Body of pancreas (tissue), 4 donors: ENCODE data around the gene WDR47. TPM values are rescaled to one million over a fixed set of nuclear protein-coding genes. Genes with fewer than 3 reads are reported as not detected.

Experiments
- ATAC-seq: fragments of 150-250 bp; one replicate; pipeline ENCODE4 v1.9.1; 2016
- DNase-seq, 4 donors: peaks; one replicate each; pipeline ENCODE4 v3.0.0-alpha.2; 2019
- H3K27ac ChIP-seq, 4 donors: fragments of 200-600 bp; sonication (generic); 1 replicate in 3 of 4; 2 replicates in 1 of 4; pipeline versions ENCODE4 v1.5.1 to v1.6.1; 2016 to 2019; ENCODE audit warnings: mild to moderate bottlenecking in 1 of 4, mixed read lengths in 1 of 4, moderate library complexity in 1 of 4
- H3K27me3 ChIP-seq, 2 donors: fragments of 200-600 bp; sonication (generic); one replicate each; pipeline ENCODE4 v1.6.0; 2016; ENCODE audit warnings: mild to moderate bottlenecking in 1 of 2
- H3K36me3 ChIP-seq, 2 donors: fragments of 200-600 bp; sonication (generic); replicated peaks in 1 of 2; 2 replicates each; pipeline ENCODE4 v1.5.1; 2016; ENCODE audit warnings: low read depth in 2 of 2; ENCODE audit not compliant: insufficient read depth in 1 of 2
- H3K4me1 ChIP-seq: fragments of 200-600 bp; sonication (generic); one replicate; pipeline ENCODE4 v1.6.0; 2016
- H3K4me3 ChIP-seq, 2 donors: fragments of 200-600 bp; sonication (generic); 1 replicate in 1 of 2; 2 replicates in 1 of 2; pipeline ENCODE4 v1.5.1; 2016 to 2019
- H3K9me3 ChIP-seq, 3 donors: fragments of 200-600 bp; sonication (generic); 1 replicate in 2 of 3; 2 replicates in 1 of 3; pipeline ENCODE4 v1.5.1; 2016
- POLR2A ChIP-seq, 3 donors: fragments of 450-650 bp; IDR thresholded peaks; one replicate each; pipeline ENCODE4 v1.6.1; 2016; ENCODE audit warnings: antibody characterized with exemption in 3 of 3, mild to moderate bottlenecking in 2 of 3
- WGBS, 2 donors: methylation state at CpG; one replicate each; pipeline ENCODE4 v1.1.5; 2017; 5-methylcytosine and 5-hydroxymethylcytosine counted together
- intact Hi-C: fragments of 100-400 bp; cut with DNase I; formaldehyde crosslinking; loops from one replicate; pipeline ENCODE4 v1.15.1; 2023
- total RNA-seq, 2 donors: library from RNA; depleted of rRNA; stranded (reverse); fragments of >200 nt; gene quantifications; one replicate each; pipeline ENCODE4 v1.1.0, GENCODE V29; 2016
- TF ChIP-seq, protein P1 (sequence below), 7 experiments: fragments of 450-650 bp in 4 of 7; fragments of 200-600 bp in 3 of 7; sonication (generic) in 3 of 7; IDR thresholded peaks; one replicate each; pipeline ENCODE4 v1.5.1; 2016 to 2019; ENCODE audit warnings: antibody characterized with exemption in 7 of 7

The WDR47 gene
- total RNA-seq, 2 donors from 2014 or later: 5.6 to 7.3 TPM

DNA sequence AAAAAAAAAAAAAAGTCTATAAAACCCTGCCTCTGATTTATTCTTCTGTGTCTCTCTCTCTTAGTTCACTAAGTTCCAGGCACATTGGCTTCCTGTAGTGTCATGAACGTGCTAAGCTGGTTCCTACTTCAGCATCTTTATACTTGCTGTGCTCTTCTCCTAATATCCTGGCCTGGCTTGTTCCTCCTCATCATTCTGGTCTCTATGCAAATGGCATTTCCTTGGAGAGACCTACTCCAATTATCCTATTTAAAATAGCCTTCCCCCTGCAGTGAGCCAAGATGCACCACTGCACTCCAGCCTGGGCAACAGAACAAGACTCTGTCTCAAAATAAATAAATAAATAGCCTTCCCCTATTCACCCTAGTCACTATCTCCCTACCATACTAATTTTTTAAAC lies 69.0 kb downstream of the WDR47 start:
- Histone ChIP-seq H3K36me3 (peaks cover 0 to 3% of the 10 kb centered on the region in 2 donors), H3K4me3 (no peak overlapping the region), H3K9me3 (no peaks in the 10 kb centered on the region), H3K27ac (no peak overlapping the region), H3K4me1 (no peaks in the 10 kb centered on the region), H3K27me3 (no peaks in the 10 kb centered on the region)
- DNase-seq (no peak), ATAC-seq (no peak)
- intact Hi-C loops: no loop called here
- 94 to 100% methylated on average over 1 of the region's 1 CpG for WGBS, 2 donors
- TF ChIP-seq, protein P1, sequence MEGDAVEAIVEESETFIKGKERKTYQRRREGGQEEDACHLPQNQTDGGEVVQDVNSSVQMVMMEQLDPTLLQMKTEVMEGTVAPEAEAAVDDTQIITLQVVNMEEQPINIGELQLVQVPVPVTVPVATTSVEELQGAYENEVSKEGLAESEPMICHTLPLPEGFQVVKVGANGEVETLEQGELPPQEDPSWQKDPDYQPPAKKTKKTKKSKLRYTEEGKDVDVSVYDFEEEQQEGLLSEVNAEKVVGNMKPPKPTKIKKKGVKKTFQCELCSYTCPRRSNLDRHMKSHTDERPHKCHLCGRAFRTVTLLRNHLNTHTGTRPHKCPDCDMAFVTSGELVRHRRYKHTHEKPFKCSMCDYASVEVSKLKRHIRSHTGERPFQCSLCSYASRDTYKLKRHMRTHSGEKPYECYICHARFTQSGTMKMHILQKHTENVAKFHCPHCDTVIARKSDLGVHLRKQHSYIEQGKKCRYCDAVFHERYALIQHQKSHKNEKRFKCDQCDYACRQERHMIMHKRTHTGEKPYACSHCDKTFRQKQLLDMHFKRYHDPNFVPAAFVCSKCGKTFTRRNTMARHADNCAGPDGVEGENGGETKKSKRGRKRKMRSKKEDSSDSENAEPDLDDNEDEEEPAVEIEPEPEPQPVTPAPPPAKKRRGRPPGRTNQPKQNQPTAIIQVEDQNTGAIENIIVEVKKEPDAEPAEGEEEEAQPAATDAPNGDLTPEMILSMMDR (IDR thresholded peaks at IDR 0.05): no peak
- TF ChIP-seq POLR2A (IDR thresholded peaks at IDR 0.05): no peak

DNA sequence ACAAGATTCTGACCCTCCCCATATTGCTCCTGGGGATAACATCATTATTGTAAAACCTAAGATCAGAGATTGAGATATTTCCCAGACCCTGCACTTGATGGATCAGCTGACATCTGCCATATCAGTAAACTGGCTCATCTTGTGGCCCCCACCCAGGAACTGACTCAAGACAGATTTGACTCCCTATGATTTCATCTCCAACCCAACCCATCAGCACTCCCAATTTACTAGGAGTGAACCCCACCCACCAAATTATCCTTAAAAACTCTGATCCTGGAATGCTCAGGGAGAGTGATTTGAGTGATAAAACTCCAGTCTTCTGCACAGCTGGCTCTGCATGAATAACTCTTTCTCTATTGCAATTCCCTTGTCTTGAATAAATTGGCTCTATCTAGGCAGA lies 72.6 kb downstream of the WDR47 start:
- intact Hi-C loops: no loop called here
- ATAC-seq (no peak), DNase-seq (no peak)
- no peak overlapping the region for H3K27ac ChIP-seq
- TF ChIP-seq, protein P1 (IDR thresholded peaks at IDR 0.05): no peak
- H3K4me3 ChIP-seq: no peak overlapping the region
- no peaks in the 10 kb centered on the region for H3K27me3 ChIP-seq
- no peaks in the 10 kb centered on the region for H3K9me3 ChIP-seq
- H3K4me1 ChIP-seq: no peaks in the 10 kb centered on the region
- H3K36me3 ChIP-seq: peaks cover 0 to 3% of the 10 kb centered on the region in 2 donors

DNA sequence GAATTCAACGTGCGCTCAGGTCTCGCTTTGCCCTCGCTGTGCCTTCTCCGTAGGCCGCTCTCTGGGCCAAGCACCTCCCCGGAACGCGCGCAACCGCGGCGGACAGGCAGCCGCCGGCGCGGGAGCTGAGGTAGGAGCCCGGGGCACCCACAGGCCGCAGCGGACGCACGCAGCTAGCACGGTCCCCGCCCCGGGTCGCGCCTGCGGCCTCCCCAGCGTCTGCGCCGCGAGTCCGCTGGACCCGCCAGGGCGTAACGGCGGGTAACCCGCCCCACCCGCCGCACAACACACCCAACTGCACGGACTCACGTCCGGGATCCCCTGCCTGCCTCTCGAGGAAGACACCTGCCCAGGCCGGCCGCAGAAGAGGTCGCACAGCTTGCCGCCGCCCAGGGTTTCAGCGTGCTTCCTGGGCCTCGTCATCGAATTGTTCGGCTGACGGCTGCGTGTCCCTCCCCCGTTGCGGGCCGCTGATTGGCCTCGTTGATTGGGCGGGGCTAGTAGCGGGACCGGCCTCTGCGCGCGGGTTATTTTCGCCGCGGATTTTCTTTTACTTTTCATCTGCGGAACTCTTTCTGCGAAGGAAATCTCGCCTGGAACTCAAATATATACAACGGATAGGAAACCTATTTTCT lies 78.7 kb downstream of the WDR47 start, which contains the start of gene CLCC1:
CLCC1 (minus strand) TSS at position 433 of the 635 bp plus-strand sequence. CDS start 13,047 bp downstream, outside the sequence.
- 0% methylated on average over 25 to 62 of the region's 72 CpGs for WGBS, 2 donors
- TF ChIP-seq POLR2A (IDR thresholded peaks at IDR 0.05): peak; percentile 94 to 96 (median 94)
- TF ChIP-seq, protein P1 (IDR thresholded peaks at IDR 0.05): peak in 1 of 7 experiments; percentile 16
- no peaks in the 10 kb centered on the region for H3K27me3 ChIP-seq
- H3K36me3 ChIP-seq: no peaks in the 10 kb centered on the region
- intact Hi-C loops: no loop called here
- H3K9me3 ChIP-seq: no peaks in the 10 kb centered on the region
- peak; percentile 97 for ATAC-seq
- peak; percentile 93 to 95 (median 94) for DNase-seq
- H3K27ac ChIP-seq: peak within 1 kb of the TSS; percentile 97 to 99 (median 99)
- peaks cover 27% of the 10 kb centered on the region for H3K4me1 ChIP-seq
- H3K4me3 ChIP-seq: peak within 1 kb of the TSS; percentile 57 to 74

DNA sequence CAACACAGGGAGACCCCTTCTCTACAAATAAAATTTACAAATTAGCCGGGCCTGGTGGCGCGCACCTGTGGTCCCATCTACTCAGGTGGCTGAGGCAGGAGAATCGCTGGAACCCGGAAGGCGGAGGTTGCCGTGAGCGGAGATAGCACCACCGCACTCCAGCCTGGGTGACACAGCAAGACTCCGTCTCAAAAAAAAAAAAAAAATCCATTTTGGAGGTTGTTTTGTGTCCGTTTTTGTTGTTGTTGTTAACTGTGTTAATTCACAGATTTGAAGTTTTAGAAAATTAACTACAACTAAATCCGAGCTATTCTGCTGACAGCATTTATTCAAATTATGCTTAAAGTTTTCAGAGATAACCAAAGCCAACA lies 79.2 kb downstream of the WDR47 start:
- H3K36me3 ChIP-seq: no peaks in the 10 kb centered on the region
- H3K27me3 ChIP-seq: no peaks in the 10 kb centered on the region
- no peaks in the 10 kb centered on the region for H3K9me3 ChIP-seq
- H3K4me1 ChIP-seq: peaks cover 27% of the 10 kb centered on the region
- DNase-seq (peak; percentile 56 to 66 (median 60)), ATAC-seq (peak; percentile 47)
- intact Hi-C loops: no loop called here
- TF ChIP-seq, protein P1 (IDR thresholded peaks at IDR 0.05): no peak
- TF ChIP-seq POLR2A (IDR thresholded peaks at IDR 0.05): no peak
- peak overlapping the region; percentile 57 to 74 for H3K4me3 ChIP-seq
- H3K27ac ChIP-seq: peak overlapping the region; percentile 97 to 99 (median 99)
- 1 to 3% methylated on average over 12 of the region's 12 CpGs for WGBS, 2 donors
